NCI-H2107 treated with DMSO at 0.1 percent for 48 hours (cell line): Measurements from ENCODE around the gene FHDC1.

ENCODE experiments used
- DNase-seq: peaks from one replicate; lab custom pipeline; 2025; ENCODE audit not compliant: unreplicated experiment; lab: John Stamatoyannopoulos, UW

The FHDC1 gene

DNA sequence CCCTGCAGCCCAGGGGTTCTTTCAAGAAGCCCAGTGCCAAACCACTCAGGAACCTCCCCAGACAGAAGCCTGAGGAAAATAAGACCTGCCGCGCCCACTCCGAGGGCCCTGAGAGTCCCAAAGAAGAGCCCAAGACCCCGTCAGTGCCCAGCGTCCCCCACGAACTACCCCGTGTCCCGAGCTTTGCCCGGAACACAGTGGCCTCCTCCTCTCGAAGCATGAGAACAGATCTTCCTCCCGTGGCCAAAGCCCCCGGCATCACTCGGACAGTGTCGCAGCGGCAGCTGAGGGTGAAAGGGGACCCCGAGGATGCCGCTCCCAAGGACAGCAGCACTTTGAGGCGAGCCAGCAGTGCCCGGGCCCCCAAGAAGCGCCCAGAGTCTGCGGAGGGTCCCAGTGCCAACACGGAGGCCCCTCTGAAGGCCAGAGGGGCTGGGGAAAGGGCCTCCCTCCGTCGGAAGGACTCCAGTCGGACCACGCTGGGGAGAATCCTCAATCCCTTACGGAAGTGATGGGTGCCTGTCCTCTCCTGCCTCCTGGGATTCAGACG is 40.2 kb downstream of the FHDC1 start:
- DNase-seq = no peak

- no peak for DNase-seq
Measured at GRCh38 chr4:152979731-152980330, 43.7 kb downstream of the FHDC1 start.

GRCh38 chr4:152981278-152981677 is 45.2 kb downstream of the FHDC1 start:
- no peak for DNase-seq

DNA sequence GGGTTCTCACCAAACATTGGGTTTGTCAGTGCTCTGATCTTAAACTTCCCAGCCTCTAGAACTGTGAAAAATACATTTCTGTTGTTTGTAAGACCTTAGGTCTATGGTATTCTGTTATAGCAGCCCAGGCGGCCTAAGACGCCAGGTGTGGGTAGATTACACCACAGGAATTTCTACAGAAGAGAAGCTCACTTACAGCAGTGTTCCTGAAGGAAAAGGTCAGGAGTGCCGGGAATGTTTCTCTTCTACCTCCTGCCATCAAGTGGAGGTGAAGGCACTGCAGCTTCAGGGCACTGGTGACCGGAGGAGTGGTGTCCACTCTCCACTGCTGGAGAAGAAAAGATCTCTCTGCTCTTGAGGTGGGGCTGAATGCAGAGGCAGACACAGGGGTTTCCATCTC is 45.7 kb downstream of the FHDC1 start:
- DNase-seq = no peak

DNA sequence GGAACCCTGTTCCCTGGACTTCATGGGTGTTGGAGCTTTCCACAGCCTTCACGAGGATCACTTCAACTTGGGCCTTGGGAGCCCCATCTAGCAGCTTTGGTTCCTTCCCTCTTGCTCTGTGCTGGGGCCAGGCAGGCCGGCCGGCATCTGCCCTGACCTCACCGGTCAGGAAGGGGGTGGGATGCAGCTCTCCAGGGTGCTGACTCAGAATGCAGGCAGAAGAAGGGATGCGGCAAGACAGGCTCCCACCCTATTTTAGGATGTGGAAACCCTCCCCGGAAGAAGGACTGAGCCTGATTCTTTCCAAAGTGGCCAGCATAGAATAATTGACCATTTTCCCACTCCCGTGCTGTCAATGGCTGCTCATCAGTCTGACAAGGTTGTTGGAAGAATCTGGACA is 47.1 kb downstream of the FHDC1 start:
- no peak for DNase-seq

- no peak for DNase-seq
Measured at GRCh38 chr4:152983774-152984411, 47.8 kb downstream of the FHDC1 start.

- DNase-seq = no peak
Measured at GRCh38 chr4:152988721-152989553, 52.8 kb downstream of the FHDC1 start.

GRCh38 chr4:152989554-152989970 is 53.4 kb downstream of the FHDC1 start:
- no peak for DNase-seq

- peak; percentile 45 for DNase-seq
Measured at GRCh38 chr4:152990471-152991131, 54.5 kb downstream of the FHDC1 start.

- DNase-seq = no peak
Measured at GRCh38 chr4:152991398-152991797, 55.3 kb downstream of the FHDC1 start.

- no peak for DNase-seq
Measured at GRCh38 chr4:152992027-152992426, 55.9 kb downstream of the FHDC1 start.

GRCh38 chr4:152992466-152992865 is 56.3 kb downstream of the FHDC1 start:
- no peak for DNase-seq

- no peak for DNase-seq
Measured at GRCh38 chr4:152994038-152994437, 57.9 kb downstream of the FHDC1 start.

- no peak for DNase-seq
Measured at GRCh38 chr4:152996111-152996571, 60.0 kb downstream of the FHDC1 start.

DNA sequence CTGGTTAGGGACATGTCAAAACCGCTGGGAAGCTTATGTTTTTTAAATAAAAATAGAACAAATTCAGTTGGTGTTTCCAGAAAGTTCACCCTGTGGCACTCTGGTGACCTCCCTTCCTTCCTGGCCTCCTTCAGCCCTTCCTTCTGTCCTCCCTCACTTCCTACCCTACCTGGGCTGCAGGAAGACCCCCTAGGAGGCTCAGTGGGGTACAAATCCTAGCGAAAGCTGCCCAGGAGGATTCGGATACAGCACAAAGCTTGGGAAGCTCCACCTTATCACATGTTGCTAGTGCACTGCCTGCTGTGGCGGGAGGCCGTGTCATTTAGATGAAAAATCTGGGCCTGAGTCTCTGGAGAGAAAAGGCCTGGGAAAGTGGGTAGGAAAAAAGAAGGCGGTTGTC is 60.5 kb downstream of the FHDC1 start:
- DNase-seq = no peak

GRCh38 chr4:152997288-152997687 is 61.2 kb downstream of the FHDC1 start:
- no peak for DNase-seq

DNA sequence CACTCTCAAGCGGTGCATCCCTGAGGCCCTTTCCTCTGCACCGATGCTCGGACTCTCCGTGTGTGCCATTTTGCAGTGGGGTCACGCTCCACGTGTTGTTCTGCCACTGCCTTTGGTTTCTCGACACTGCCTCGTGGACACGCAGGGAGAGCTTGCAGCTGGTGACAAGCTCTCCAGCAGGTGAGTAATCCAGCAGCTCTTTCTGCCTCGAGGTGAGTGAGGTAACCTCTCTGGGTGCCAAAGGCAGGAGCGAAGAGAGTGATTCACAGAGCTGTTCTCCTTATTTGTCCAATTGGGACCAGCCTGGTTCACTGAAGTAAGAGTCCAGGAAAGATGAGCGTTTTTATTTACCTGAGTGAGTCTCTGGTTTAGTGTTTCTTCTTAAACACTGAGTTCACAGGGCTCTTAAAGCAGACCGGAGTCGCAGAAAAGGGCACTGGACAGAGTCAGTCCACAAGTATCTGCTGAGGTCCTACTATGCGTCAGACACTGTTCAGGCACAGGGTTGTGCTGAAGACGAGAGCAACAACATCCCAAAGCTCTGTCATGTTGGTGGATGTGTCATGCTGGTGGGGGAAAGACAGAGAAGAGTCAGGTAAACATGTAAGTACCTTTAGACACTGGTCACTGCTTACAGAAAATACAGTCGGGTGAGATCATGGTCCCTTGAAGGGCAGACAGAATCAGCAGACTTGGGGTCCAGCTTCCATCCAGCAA is 61.8 kb downstream of the FHDC1 start:
- DNase-seq = peak; percentile 30

- no peak for DNase-seq
Measured at GRCh38 chr4:152998861-152999260, 62.7 kb downstream of the FHDC1 start.

GRCh38 chr4:152999346-153000075 is 63.4 kb downstream of the FHDC1 start:
- DNase-seq = no peak

DNA sequence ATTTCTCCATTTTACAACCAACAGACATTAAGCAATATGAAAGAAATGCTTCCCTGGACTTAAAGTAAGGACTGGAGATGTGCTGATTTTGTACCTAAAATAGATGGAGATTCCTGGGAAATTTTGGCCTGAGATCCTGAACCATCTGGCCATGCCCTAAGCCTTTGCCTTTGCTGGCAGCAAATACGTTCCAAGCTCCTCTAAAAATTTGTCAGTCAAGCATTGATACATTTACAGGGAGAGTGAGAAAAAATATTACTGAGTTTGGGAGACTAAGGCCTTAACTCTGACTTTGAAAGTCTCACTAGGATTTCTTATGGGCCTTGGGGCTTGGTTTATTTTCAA is 63.9 kb downstream of the FHDC1 start:
- DNase-seq = no peak
